HG03097 (cell line): Measurements from ENCODE around the gene ODF4.
"Not testable (repeated sequence)": the region's sequence is repeated elsewhere in the genome, so short reads cannot be mapped to it uniquely, and the experiment has no call there.

ENCODE experiments used
- ATAC-seq: cut with Tn5 transposase; IDR thresholded peaks from one replicate; pipeline ENCODE4 v1.9.1; 2021; ENCODE audit not compliant: unreplicated experiment, low FRiP score

The ODF4 gene

DNA sequence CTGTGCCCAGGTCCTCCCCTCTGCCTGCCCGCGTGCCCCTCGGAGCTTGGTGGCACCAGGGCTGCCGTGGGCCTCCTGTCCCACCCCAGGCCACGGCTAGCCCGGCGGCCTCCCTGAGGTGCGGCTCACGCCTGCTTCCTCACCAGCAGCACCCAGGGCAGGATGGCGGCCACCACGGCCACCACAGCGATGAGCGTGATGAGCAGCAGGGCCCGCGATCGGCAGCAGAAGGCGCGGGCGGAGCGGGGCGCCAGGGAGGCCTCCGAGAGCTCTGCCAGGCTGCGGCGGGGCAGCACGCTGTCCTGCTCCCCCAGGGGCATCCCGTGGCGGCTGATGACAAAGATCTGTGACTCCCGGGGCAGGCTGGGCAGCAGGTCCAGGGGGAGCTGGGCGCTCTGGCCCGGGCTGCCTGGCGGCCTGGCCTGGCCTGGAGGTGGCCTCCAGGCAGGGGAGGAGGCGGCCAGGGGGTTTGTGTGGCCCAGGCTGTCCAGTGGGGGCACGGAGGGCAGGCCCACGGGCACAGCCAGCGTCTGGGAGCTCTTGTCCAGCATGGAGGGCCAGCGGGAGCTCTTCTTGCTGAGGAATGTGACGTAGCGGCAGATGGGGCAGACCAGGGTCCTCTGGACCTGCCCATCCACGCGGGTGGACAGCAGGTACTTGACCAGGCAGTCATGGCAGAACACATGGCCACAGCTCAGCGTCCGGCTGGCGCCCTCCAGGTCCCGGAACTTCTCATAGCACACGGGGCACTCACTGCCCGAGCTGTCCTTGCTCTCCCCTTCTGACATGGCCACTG lies 53.2 kb downstream of the ODF4 start:
- ATAC-seq: no peak

DNA sequence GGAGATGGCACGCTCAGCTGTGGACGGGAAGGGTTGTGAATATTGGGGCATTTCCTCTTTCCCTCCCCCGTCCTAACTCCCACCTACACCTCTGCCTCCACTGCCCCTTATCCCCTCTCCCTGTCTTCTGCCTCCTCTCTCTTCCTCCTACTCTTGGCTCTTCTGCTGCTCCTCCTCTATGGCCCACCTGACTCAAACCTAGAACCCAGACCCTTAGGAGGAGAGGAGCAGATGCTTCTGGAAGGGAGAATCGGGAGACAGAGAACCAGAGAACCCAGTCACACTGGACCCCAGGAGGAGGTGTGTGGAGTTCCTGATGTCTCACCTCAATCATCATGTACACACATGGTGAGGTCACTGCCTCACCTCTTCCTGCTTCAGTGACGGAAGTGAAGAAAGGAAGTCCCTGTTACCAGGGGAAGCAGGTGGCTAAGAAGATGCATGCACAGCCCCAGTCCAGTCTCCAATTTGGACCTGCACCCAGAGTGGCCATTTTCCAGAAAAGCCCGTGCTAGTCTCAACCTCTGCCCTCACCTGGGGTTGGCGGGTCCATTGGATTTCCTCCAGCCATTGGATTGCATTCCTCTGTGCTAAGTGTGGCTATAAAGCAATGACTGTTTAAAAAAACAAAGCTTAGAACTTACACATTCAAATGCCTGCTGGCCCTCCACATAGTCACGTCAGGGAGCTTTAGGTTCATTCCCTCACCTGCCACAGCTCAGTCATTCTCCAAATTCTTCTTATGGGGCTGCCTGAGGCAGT lies 54.0 kb downstream of the ODF4 start:
- ATAC-seq: no peak

DNA sequence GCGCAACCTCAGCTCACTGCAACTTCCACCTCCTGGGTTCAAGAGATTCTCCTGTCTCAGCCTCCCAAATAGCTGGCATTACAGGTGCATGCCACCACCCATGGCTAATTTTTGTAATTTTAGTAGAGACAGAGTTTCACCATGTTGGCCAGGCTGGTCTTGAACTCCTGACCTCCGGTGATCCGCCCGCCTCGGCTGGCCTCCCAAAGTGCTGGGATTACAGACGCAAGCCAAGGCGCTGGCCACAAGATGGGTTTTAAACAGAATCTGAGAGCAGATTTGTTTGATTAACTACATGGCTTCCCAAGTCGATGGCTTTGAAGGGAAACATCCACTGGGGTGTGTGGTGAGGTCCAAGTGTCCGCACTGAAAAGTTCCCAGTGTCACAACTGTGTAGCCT lies 54.9 kb downstream of the ODF4 start:
- not testable (repeated sequence) for ATAC-seq
